Left ventricle myocardium inferior (tissue), 1 donor: ENCODE measurements around the gene ZNF280D. TPM values are rescaled to one million over a fixed set of nuclear protein-coding genes. Genes with fewer than 3 reads are reported as not detected.

Source experiments
- DNase-seq: peaks from one replicate; pipeline ENCODE4 v3.0.0-alpha.2; 2020
- H3K27ac ChIP-seq: fragments of 200-600 bp; replicated peaks from 2 replicates; pipeline ENCODE4 v1.8.0; 2021
- H3K27me3 ChIP-seq: fragments of 200-600 bp; 2 replicates; pipeline ENCODE4 v1.8.0; 2021; ENCODE audit warnings: low read depth
- H3K36me3 ChIP-seq: fragments of 200-600 bp; 2 replicates; pipeline ENCODE4 v1.8.0; 2021
- H3K4me1 ChIP-seq: fragments of 200-600 bp; 2 replicates; pipeline ENCODE4 v1.8.0; 2021
- H3K4me3 ChIP-seq: fragments of 200-600 bp; 2 replicates; pipeline ENCODE4 v1.8.0; 2021; ENCODE audit warnings: mild to moderate bottlenecking, moderate library complexity
- H3K9me3 ChIP-seq: fragments of 200-600 bp; replicated peaks from 2 replicates; pipeline ENCODE4 v1.8.0; 2021
- intact Hi-C: fragments of 100-400 bp; cut with micrococcal nuclease; formaldehyde crosslinking; loops from one replicate; pipeline ENCODE4 v1.11.0; 2022
- total RNA-seq: library from RNA; stranded (reverse); fragmentation: NEBNext Ultra II Directional; extraction: Animal tissue kit (Norgen Biotek cat#: 25700); gene quantifications from one replicate; pipeline ENCODE4 v1.2.1, GENCODE V29; 2021
- TF ChIP-seq, protein P1 (sequence below): fragments of 200-600 bp; IDR thresholded peaks from 2 replicates; pipeline ENCODE4 v1.8.0; 2021; ENCODE audit warnings: antibody characterized with exemption, mild to moderate bottlenecking, borderline replicate concordance
- donor health status: DM: no; HTN: yes; CAD: no; lungs with severe emphysema.

Gene ZNF280D
- total RNA-seq, 1 donor from 2014 or later: 22.0 TPM

DNA sequence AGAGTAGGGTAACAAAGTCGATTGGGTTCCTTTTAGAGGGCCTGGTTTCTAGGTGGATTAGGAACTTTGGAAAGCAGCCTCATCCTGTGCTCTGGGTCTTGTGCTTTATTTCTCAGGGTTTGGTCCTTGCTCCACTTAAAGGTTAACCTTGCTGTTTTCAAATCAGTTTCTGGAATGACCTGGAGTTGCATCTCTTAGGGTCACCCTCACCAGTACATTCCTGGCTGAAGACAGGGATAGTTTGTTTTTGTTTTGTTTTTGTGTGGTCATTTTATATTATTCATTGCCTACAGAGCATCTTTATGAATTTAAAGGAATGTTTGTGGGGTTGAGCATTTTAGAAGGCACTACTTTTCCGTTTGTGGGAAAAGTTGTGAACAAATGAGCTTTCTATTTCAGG is 45.5 kb upstream of the ZNF280D start:
- Histone ChIP-seq H3K9me3 (no peaks in the 10 kb centered on the region), H3K36me3 (no peaks in the 10 kb centered on the region), H3K27me3 (no peaks in the 10 kb centered on the region), H3K4me3 (no peak overlapping the region), H3K4me1 (peaks cover 5% of the 10 kb centered on the region), H3K27ac (no peak overlapping the region)
- DNase-seq: no peak
- TF ChIP-seq, protein P1, sequence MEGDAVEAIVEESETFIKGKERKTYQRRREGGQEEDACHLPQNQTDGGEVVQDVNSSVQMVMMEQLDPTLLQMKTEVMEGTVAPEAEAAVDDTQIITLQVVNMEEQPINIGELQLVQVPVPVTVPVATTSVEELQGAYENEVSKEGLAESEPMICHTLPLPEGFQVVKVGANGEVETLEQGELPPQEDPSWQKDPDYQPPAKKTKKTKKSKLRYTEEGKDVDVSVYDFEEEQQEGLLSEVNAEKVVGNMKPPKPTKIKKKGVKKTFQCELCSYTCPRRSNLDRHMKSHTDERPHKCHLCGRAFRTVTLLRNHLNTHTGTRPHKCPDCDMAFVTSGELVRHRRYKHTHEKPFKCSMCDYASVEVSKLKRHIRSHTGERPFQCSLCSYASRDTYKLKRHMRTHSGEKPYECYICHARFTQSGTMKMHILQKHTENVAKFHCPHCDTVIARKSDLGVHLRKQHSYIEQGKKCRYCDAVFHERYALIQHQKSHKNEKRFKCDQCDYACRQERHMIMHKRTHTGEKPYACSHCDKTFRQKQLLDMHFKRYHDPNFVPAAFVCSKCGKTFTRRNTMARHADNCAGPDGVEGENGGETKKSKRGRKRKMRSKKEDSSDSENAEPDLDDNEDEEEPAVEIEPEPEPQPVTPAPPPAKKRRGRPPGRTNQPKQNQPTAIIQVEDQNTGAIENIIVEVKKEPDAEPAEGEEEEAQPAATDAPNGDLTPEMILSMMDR: no peak
- intact Hi-C loops: no loop called here

DNA sequence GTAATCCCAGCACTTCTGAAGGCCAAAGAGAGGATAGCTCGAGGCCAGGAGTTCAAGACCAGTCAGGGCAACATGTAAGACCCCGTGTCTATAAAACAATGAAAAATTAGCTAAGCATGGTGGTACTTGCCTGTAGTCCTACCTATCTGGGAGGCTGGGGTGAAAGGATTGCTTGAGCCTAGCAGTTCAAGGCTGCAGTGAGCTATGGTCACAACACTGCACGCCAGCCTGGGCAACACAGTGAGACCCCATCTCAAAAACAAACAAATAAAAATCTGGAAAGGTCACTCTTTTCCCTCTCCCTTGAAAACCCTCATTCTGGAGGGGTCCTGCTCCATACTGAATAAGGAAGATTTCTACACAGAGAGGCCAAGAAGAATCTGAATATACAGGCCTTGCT is 43.5 kb upstream of the ZNF280D start:
- H3K4me1 ChIP-seq: peaks cover 5% of the 10 kb centered on the region
- intact Hi-C loops: no loop called here
- H3K36me3 ChIP-seq: no peaks in the 10 kb centered on the region
- DNase-seq: no peak
- no peak overlapping the region for H3K4me3 ChIP-seq
- no peaks in the 10 kb centered on the region for H3K9me3 ChIP-seq
- TF ChIP-seq, protein P1: no peak
- H3K27me3 ChIP-seq: no peaks in the 10 kb centered on the region
- H3K27ac ChIP-seq: no peak overlapping the region

DNA sequence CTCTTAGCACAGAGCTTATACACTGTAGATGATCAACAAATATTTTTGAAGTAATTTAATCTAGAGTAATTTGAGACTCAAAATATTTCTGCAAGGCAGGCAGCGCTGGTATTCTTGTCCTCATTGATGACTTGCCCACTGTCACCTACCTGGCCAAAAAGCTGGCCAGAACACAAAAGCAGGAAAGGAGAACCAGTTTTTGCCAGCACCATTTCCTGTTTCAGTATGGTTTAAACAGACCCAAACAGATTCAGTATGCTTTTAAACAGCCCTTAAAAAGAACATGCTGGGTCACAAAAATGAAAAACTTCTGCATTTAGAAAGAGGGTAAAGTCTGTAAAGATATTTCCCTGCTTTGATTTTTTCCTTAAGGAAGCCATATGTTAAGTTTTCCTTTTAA is 42.3 kb upstream of the ZNF280D start:
- no peak overlapping the region for H3K27ac ChIP-seq
- intact Hi-C loops: no loop called here

DNA sequence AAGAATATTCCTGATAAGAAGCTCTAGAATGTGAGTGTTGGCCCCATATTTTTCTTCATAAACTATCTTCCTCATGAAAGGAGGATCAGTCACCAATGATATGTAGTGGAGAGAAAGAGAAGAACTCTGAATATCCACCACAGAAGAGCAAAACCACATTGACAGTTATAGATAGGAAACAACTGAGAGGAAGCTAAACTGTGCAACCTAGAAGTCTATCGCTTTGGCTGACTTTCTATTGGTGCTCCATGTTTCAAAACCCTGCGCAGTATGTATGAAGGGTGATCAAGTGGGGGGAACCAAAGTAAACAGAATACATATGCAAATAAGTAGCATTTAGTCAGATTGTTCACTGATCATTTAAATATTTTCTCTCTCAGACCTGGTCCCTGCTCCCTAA is 41.0 kb upstream of the ZNF280D start:
- Histone ChIP-seq H3K27me3 (no peaks in the 10 kb centered on the region), H3K4me3 (no peak overlapping the region), H3K9me3 (no peaks in the 10 kb centered on the region), H3K36me3 (no peaks in the 10 kb centered on the region), H3K4me1 (peaks cover 5% of the 10 kb centered on the region), H3K27ac (no peak overlapping the region)
- TF ChIP-seq, protein P1: no peak
- DNase-seq: no peak
- intact Hi-C loops: no loop called here

More for the DNA sequence above, 42.3 kb upstream of the ZNF280D start:
- no peaks in the 10 kb centered on the region for H3K9me3 ChIP-seq
- H3K4me1 ChIP-seq: peaks cover 5% of the 10 kb centered on the region
- no peak overlapping the region for H3K4me3 ChIP-seq
- H3K36me3 ChIP-seq: no peaks in the 10 kb centered on the region
- DNase-seq: no peak
- no peaks in the 10 kb centered on the region for H3K27me3 ChIP-seq
- TF ChIP-seq, protein P1: no peak

DNA sequence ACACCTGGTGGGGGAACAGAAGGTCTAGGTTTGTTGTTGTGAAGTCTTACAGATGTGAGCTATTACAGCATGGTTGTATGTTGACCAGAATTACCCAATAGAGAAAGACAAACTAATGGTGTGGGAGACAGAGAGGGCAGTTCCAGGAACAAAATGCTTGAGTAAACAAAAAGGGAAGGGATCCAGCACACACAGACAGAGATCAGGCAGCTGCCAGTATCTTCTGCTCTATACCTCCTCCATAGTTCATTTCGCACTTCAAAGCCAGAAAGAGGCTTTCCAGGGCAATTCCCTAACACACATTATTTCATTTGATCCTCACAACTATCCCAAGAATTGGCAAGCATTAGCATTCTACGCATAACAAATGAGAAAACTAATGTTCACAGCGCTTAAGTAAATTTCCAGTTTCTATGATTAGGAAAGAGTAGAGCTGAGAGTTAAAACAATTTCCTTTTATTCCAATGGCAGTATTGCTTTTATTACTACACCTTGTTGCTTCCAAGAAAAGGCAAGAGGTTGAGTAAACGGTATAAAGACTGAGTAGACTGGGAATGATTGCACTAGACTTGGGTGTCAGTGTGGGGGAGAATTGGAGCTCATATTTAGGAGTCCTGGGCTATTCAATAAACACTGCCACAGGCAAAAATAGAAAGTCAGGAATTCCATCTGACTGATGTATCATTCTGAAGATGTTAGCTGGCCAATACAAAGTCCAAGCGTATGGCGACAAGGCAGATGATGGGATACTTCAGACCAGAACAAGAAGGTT is 39.7 kb upstream of the ZNF280D start:
- Histone ChIP-seq H3K4me3 (no peak overlapping the region), H3K9me3 (no peaks in the 10 kb centered on the region), H3K27ac (no peak overlapping the region), H3K36me3 (no peaks in the 10 kb centered on the region), H3K4me1 (peaks cover 5% of the 10 kb centered on the region), H3K27me3 (no peaks in the 10 kb centered on the region)
- DNase-seq: no peak
- intact Hi-C loops: no loop called here
- TF ChIP-seq, protein P1: no peak
